HG02610 (cell line): ENCODE results near the gene C16orf90.
"Not testable (repeated sequence)": the region's sequence is repeated elsewhere in the genome, so short reads cannot be mapped to it uniquely, and the experiment has no call there.

Experiments
- ATAC-seq: cut with Tn5 transposase; IDR thresholded peaks from one replicate; pipeline ENCODE4 v1.9.1; 2021; ENCODE audit warnings: mild to moderate bottlenecking, moderate library complexity; ENCODE audit not compliant: unreplicated experiment

Gene C16orf90, protein sequence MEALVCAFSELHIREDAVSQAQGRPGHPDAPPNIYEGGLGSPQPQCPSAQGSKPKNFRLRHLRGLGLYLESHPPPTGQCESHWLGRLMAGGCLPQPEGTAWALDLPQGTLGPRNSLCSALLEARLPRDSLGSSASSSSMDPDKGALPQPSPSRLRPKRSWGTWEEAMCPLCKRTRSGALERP

DNA sequence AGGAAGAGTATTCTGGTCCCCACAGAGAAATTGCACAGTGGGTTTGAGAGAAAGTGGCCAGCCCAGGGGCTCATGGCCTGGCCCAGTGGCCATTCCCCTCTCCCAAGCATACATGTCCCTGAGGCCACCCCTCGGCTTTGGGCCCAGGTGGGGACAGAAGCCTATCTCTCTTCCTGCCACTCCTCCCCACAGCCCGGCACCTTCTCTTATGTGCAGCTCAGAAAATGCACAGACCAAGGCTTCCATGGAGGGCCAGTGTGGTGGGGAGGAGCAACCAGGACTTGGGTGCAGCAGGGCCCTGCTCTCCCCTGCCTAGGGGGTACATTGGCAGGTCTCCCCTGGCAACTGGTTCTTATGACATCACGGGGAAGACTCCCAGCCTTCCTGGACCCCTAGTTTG is at the start of gene C16orf90:
C16orf90 (minus strand) TSS at position 314 of the 400 bp plus-strand sequence; CDS start at position 246, 68 bp downstream.
- ATAC-seq, result no peak

DNA sequence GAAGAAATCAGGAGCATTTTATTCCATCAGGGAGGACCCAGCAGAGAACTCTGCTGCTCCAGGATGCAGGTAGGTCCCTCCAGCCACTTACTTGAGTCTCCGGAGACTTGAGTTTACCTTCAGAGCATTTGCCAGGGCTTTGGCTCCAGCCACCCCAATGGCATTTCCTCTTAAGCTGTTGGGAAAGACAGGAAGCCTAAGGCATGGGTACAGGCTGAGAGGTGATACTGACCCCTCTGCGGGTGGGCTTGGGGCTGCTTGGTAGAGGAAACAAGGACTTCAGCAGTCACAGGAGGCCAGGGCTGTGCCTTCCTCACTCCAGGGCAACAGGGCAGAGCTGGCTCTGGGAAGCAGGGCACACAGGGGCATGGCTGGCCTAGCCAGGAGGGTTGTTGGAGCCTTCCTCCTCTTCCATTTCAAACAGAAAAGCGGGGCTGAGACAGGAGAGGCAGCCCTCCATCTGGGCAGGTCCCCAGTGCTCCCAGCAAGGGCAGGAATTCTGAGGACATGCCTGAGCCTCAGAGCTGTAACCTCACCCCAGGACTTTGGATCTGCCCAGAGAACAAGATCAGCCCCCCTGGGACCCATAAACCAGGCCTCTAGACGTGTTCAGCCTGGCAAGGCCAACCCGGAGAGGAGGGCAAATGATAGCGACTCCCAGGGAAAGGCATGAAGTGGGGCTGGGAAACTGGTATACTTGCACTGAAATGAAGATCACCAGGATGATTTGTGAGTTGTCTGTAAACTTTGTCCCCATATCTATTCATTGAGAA is 47.5 kb upstream of the C16orf90 start:
- no peak for ATAC-seq

DNA sequence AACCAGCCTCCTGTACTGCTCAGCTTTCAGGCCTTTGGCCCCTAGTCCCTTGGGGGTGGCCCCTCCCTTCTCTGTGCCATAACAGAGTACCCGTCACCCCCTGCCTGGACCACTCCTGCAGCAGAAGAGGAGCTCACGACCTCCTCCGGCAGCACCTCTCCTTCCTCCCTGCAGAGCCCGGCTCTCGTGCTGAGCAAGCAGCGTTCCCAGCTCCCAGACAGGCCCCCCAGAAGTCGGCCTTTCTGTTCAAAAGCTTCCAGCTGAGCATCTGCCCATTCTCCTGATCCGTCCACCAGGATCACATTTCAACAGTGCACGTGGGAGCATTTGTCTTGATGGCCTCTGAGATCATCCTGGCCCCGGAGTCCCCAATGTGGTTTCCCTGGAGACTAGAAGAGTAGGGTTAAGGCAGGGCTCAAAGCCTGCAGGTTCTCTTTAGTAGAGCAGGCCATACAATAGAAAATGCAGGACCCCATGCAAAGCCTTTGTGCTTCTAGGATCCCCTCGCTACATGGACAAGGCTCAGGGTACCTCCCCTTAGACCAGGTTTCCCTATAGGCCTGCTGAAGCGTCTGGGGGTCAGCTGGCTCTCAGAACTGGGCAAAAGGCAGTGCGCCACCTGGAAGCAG is 46.4 kb upstream of the C16orf90 start:
- ATAC-seq, result no peak

DNA sequence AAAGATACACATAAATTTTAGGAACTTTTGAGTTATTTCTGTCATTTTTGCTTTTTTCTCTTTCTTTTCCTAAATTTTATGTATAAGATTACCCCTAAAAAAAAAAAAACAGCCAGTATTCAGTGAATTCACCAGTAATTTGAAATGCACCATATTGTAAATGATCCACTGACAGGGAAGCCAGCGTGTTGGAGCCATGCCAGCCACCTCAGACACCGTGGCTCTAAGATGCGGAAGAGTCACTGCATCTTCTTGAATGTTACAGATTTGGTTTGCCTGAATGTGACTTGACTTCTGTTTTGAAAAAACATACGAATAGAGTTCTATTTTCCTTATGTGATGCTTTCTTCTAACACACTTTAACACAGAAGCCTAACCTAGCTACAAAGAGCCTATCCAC is 42.9 kb upstream of the C16orf90 start:
- no peak for ATAC-seq

DNA sequence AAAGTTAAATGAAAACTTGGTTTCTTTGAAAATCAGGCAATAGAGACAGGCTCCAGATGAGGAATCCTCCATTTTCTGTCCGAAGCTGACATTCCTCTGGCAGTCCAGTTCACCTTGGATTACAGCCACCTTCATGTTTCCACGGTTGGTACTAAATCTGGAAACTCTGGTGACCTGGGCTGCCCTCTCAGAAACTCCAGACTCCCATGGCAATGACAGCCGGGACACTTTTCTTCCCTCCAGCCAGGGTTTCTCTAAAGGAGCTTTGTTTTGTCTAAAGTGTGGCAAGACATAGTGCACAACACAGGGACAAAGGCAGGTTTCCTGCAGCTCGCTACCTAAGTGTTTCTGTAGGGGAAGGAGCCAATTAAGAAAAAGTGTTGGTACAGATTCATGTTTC is 41.6 kb upstream of the C16orf90 start:
- no peak for ATAC-seq

DNA sequence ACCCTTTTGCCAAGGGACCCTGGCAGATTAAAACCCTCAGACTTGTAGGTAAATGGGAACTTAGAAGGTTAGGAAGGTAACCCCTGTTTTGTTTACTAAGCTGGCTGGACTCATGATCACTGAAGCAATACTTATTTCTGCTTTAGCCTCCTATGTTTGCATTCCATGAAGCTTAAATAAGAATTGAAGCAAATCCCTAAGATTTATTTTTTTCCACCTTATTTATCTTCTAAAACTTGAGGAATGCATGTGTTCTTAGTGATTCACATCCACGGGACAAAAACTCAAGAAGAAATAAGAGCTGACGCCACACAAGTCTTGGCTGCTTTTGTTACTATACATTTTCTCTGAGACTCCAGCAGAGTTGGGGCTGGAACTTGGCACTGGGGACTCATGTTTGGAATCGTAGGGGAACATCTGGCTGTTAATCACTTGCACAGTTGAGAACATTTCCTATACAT is 41.0 kb upstream of the C16orf90 start:
- no peak for ATAC-seq

DNA sequence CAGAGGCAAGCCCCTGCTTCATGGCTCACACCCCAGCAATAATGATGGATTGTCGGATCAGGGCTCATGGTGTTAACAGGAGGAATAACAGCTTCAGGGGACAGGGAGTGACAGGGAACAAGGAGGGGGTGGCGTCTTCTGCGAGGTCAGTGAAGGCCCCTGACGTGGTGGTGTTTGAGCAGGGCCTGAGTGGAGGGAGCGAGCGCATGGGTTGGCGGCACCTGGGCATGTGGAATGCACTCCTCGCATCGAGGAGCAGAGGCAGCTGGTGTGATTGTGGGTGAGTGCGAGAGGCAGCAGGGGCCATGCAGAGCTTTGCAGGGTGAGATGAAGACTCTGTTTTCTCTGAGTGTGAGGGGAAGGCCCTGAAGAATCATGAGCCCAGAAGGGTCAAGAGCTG is 38.8 kb upstream of the C16orf90 start:
- no peak for ATAC-seq

DNA sequence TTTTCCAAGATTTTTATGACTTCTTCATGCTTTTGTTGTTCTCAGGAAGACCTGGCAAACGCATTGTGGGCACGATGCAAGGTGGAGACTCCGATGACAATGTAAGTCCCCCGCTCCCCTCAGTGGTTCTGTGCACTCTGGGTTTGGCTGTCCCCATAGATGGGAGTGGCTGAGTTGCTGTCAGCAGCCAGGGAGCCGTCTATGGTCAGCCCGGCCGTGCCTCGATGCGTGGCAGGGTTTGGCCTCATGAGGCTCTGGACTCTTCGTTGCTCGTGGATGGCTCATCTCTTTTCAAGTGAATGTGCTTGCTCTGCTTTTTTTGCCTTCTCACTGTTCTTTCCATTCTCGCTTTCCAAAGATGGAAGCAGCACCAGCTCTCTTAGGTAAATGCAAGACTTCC is 37.5 kb upstream of the C16orf90 start:
- no peak for ATAC-seq

DNA sequence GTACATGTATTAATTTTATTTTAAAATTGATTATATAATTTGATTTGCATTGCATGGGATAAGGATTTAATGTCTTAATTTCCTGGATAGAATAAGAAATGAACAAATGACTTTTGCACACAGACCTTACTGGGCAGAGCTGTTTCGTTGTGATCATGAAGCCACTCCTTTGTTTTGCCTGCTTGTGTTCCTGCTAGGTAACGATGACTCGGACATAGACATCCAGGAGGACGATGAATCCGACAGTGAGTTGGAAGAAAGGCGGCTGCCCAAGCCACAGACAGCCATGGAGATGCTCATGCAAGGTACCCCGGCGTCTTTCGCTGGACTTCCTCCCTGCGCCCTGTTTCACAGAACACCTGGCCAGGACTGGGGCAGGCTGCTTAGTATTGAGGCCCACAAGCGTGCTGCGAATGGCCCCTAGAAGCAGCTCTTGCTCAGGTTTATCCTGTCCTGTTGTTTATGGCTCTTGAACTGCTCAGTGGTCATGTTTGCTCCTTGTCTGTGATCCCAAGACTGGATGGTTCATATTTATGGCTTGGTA is 35.2 kb upstream of the C16orf90 start:
- no peak for ATAC-seq

DNA sequence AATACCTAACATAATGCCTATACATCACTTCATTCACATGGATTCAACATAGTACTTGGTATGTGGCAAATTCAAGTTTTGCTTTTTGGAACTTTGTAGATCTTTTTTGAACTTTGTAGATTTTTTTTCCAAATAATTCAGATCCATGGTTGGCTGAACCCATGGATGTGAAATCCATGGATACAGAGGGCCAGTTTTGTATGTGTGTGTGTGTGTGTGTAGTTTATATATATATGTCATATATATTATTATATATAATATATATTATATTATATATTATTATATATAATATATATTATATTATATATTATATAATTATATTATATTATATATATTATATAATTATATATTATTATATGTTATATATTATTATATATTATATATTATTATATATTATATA is 33.9 kb upstream of the C16orf90 start:
- ATAC-seq, result no peak

DNA sequence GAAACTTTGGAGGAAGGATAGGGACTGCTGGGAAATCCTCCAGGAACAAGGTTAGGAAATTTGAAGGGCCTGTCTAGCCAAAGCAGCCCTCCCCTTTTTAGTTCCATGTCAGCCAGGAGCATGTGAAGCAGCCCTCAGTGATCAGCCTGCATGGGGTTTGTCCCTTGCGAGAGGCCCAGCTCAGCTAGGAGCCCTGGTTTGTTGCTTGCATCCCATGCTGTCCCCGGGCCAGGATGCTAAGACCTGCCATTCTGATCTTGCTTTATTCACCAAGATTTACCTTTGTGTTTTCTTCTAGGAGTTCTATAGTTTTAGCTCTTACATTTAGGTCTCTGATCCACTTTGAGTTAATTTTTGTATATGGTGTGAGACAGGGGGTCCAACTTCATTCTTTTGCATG is 33.1 kb upstream of the C16orf90 start:
- no peak for ATAC-seq

DNA sequence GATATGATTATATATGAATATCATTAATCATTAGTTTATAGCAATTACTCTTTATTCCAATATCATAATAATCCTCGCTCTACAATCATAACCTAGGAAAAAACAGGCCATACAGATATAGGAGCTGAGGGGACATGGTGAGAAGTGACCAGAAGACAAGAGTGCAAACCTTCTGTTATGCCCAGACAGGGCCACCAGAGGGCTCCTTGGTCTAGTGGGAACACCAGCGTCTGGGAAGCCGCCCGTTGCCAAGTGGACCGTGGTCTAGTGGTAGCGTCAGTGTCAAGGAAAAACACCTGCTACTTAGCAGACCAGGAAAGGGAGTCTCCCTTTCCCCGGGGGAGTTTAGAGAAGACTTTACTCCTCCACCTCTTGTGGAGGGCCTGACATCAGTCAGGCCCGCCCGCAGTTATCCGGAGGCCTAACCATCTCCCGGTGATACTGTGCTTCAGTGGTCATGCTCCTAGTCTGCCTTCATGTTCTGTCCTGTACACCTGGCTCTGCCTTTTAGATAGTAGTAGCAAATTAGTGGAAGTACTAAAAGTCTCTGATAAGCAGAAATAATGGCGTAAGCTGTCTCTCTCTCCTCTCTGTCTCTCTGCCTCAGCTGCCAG is 32.0 kb upstream of the C16orf90 start:
- ATAC-seq, result not testable (repeated sequence)

DNA sequence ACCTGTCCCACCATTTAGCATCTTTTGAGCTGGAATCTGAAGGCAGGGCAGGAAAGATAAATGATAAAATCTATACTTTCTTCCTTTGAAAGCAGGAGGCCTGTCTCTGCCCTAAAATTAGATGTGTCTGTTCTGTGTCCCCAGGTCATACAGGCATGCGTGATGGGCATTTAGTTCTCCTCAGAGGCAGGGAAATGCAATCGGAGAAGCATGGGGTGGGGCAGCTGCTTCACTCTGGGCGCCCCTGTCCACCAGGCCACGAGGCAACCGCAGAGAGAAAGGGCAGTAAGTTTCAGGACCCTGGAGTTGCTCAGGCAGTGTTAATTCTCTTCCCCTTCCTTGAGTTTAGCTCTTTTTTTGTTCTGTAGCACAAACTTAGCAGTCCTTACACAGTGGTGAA is 30.7 kb upstream of the C16orf90 start:
- no peak for ATAC-seq

DNA sequence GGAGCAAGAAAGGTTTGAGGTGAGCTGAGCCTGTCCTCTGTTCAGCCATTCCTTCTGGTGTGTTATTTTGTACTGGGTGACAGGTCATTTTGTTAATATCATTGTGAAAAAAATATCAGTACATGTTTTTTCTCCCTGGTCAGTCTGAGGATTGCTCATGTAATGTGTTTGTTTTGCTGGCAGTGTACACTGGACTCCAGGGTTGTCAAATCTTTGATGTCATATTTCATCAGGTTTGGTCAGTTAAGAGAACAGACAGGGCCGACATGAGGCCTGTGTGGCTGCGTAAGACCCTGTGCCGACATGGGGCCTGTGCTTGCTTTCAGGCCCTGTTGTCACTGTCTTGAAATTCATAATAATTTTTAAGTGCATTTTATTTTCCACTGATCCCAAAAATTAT is 28.0 kb upstream of the C16orf90 start:
- ATAC-seq, result no peak

DNA sequence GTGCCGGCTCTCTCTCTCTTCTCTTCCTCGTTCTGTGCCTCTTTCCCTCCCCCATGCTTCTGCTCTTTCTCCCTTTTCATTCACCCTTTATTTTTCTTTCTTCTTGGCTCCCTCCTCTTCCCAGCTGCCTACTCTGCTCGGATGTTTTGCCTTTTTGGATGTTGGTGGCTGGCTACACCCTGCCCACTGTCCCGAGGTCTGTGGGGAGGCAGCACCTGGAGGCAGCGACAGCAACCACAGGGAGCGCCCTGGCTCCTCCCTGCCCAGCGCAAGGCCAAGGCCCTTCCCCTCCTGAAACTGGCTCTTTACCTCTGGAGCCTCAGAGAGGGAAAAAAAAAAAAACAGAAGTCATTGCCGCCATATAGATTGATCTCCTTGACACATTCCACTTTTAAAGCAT is 25.6 kb upstream of the C16orf90 start:
- ATAC-seq, result no peak

DNA sequence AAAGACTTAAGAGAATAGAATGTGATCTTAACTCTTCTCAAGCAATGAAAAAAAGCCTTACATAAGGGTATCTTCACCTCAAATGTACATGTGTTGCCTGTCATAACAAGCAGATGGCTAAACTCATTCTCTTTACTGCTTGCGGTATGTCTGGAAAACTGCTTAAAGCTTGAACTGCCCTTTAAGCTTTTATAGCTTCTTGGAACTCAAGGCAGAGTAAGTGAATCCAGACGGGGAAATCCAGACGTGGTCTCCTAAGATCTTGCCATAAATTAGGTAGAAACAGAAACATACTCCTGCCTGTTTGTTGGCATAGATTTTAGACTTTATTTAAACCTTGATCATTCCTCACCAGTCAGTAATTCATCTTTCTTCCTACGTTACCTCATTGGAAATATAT is 25.1 kb upstream of the C16orf90 start:
- no peak for ATAC-seq

DNA sequence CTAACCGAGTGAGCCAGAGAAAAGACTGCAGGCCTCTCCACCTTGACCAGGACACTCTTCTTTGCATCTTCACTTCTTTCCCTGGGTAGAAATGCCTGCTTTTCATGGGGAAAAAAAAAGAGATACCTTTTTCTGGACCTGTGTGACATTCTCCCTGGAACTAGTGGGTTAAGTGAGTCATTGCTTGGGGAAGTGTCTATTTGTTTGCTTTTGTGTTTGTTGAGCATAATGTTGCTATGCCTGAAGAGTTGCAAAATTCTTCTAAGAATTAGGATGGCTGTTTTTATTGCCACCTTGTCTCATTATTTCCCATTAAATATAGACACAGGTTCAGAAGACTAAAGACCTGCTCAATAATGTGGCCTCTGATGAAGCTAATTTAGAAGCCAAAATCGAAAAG is 24.3 kb upstream of the C16orf90 start:
- ATAC-seq, result no peak

DNA sequence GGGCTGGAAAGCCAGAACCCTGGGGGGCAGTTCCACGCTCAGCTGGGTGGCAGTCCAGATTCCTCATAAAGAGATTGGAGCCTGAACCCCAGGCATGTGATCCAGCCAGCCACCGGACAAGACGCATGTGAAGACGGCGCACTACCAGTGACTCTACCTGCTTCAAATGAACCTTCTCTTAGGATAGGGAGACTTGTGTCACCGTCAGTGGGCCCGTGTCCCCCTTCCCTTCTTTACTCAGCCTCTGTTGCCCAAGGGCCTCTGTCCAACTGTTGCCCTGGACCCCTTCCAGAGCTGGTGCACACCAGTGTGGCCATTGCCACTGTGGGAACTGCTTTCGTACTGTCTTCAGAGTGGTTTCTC is 23.7 kb upstream of the C16orf90 start:
- no peak for ATAC-seq

DNA sequence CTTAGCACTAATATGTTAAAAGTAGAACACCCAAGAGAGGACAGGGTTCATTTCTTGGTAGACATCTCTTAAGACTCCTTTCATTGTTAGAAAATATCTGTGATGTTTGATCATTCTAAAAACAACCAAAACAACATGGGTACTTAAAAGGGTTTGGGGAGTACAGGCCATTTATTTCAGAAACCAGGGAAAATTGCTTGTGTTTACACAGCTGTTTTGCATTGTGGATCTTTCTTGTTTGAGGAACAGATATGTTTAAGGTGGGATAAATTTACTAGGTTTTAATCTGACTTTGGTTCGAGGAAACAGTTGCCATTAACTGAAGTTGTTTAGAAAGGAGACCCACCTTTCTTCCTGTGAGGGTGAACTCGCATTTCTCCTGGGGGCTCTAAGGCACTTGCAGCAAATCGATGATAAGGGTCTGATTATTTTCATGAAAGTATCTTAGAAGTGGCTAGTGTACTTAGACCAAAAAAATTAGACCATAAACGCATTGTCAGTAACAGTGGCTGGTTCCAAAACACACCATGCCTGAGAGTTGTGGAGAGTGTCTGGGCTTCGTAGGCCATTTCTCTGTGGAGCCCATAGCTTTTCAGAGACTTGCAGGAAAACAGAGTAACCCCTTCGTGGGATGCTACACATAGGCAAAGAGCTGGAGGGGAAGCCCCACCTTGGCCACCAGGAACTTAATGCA is 23.1 kb upstream of the C16orf90 start:
- ATAC-seq, result no peak

DNA sequence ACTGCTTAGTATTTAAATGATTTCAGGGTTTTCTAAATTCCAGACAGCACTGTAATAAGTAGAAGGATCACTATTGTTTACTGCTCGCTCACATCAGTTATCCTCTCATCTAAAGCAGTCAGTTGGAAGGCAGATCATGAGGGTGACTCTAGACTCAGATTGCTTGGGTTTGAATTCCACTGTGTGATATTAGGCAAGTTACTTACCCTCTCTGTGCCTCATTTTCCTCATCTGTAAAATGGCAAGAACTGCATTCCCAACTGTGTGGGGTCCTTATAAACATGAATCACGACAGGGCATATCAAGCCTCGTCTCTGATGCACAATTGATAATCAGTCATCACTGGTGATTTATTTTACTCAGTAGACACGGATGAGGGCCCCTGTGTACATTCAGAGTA is 20.6 kb upstream of the C16orf90 start:
- no peak for ATAC-seq

DNA sequence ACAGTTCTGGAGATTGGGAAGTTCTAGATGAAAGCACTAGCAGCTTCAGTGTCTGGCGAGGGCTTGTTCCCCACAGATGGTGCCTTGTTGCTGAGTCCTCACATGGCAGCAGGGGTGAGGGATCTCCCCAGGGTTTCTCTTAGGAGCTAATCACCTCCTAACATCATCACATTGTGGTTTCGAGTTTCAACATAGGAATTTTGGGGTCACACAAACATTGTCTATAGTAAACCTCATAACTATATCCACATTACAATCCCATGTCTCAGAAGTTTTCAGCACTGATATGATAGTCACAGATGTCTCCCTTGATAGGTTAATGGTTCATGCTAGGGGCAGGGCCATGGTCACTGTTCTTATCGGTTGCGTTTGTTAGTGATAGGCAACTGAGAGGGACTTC is 19.3 kb upstream of the C16orf90 start:
- ATAC-seq, result no peak
